Transverse colon (tissue), 4 donors: ENCODE data around the gene ANKRD44.
"Not testable (repeated sequence)": the region's sequence is repeated elsewhere in the genome, so short reads cannot be mapped to it uniquely, and the experiment has no call there.

Experiments used
- EP300 ChIP-seq: sonication (generic); formaldehyde crosslinking; IDR thresholded peaks from one replicate; pipeline ENCODE4 v1.6.1; 2017; ENCODE audit warnings: antibody characterized with exemption, low read depth
- POLR2A ChIP-seq: fragments of 450-650 bp; IDR thresholded peaks from one replicate; pipeline ENCODE4 v1.6.1; 2016; ENCODE audit warnings: antibody characterized with exemption, mild to moderate bottlenecking, moderate library complexity
- POLR2AphosphoS5 ChIP-seq, 3 donors: sonication (generic); formaldehyde crosslinking; IDR thresholded peaks; one replicate each; pipeline ENCODE4 v1.6.1; 2016; ENCODE audit warnings: antibody characterized with exemption in 3 of 3
- TF ChIP-seq, protein P1 (sequence below), 5 experiments: fragments of 200-600 bp in 3 of 5; fragments of 450-650 bp in 2 of 5; sonication (generic) in 3 of 5; IDR thresholded peaks; 1 replicate in 2 of 5; 2 replicates in 3 of 5; pipeline ENCODE4 v1.5.1; 2016 to 2017; ENCODE audit warnings: antibody characterized with exemption in 5 of 5, inconsistent platforms in 3 of 5, mild to moderate bottlenecking in 2 of 5, moderate library complexity in 1 of 5

DNA sequence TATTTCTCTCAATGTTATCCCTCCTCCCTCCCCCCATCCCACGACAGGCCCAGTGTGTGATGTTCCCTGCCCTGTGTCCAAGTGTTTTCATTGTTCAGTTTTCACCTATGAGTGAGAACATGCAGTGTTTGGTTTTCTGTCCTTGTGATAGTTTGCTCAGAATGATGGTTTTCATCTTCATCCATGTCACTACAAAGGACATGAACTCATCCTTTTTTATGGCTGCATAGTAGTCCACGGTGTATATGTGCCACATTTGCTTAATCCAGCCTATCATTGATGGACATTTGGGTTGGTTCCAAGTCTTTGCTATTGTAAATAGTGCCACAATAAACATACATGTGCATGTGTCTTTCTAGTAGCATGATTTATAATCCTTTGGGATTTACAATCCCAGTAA, 289.7 kb downstream of the ANKRD44 start:
- TF ChIP-seq POLR2A; EP300; POLR2AphosphoS5 (IDR thresholded peaks at IDR 0.05): not testable (repeated sequence)
- TF ChIP-seq, protein P1, sequence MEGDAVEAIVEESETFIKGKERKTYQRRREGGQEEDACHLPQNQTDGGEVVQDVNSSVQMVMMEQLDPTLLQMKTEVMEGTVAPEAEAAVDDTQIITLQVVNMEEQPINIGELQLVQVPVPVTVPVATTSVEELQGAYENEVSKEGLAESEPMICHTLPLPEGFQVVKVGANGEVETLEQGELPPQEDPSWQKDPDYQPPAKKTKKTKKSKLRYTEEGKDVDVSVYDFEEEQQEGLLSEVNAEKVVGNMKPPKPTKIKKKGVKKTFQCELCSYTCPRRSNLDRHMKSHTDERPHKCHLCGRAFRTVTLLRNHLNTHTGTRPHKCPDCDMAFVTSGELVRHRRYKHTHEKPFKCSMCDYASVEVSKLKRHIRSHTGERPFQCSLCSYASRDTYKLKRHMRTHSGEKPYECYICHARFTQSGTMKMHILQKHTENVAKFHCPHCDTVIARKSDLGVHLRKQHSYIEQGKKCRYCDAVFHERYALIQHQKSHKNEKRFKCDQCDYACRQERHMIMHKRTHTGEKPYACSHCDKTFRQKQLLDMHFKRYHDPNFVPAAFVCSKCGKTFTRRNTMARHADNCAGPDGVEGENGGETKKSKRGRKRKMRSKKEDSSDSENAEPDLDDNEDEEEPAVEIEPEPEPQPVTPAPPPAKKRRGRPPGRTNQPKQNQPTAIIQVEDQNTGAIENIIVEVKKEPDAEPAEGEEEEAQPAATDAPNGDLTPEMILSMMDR (IDR thresholded peaks at IDR 0.05) = not testable (repeated sequence)
